ENCODE measurements around the gene SYT9.

GRCh38 chr11:7445564-7445963 lies 193.9 kb downstream of the SYT9 start:
- no peak for TF ChIP-seq POLR2AphosphoS5 (IDR thresholded peaks at IDR 0.05; ENCODE audit: insufficient read depth in 1 of 2, low read depth in 1 of 2)
- no peak for TF ChIP-seq CTCF (IDR thresholded peaks at IDR 0.05)

Data from vagina (tissue), 2 donors.